Thyroid gland (tissue), 4 donors: ENCODE data around the gene FBXL13. TPM values are rescaled to one million over a fixed set of nuclear protein-coding genes. Genes with fewer than 3 reads are reported as not detected.
"Not testable (repeated sequence)": the region's sequence is repeated elsewhere in the genome, so short reads cannot be mapped to it uniquely, and the experiment has no call there.

ENCODE experiments used
- DNase-seq, 2 donors: peaks; one replicate each; pipeline ENCODE4 v3.0.0-alpha.2; 2019
- H3K27ac ChIP-seq, 3 donors: fragments of 200-600 bp; sonication (generic); 1 replicate in 2 of 3; 2 replicates in 1 of 3; pipeline ENCODE4 v1.5.1; 2016 to 2019; ENCODE audit warnings: mild to moderate bottlenecking in 1 of 3, moderate library complexity in 1 of 3
- H3K27me3 ChIP-seq: fragments of 200-600 bp; sonication (generic); one replicate; pipeline ENCODE4 v1.5.1; 2019
- H3K36me3 ChIP-seq, 2 donors: fragments of 200-600 bp; sonication (generic); one replicate each; pipeline ENCODE4 v1.5.1; 2016 to 2019
- H3K4me1 ChIP-seq, 2 donors: fragments of 200-600 bp; sonication (generic); one replicate each; pipeline ENCODE4 v1.5.1; 2017 to 2019
- H3K4me3 ChIP-seq, 3 donors: fragments of 200-600 bp; sonication (generic); replicated peaks in 1 of 3; 1 replicate in 2 of 3; 2 replicates in 1 of 3; pipeline ENCODE4 v1.5.1; 2016; ENCODE audit warnings: mild to moderate bottlenecking in 1 of 3
- H3K9me3 ChIP-seq: fragments of 200-600 bp; sonication (generic); one replicate; pipeline ENCODE4 v1.5.1; 2017
- CTCF ChIP-seq, 6 experiments: fragments of 200-600 bp in 3 of 6; fragments of 450-650 bp in 3 of 6; sonication (generic) in 3 of 6; IDR thresholded peaks; one replicate each; pipeline ENCODE4 v1.5.1; 2016 to 2019; ENCODE audit warnings: antibody characterized with exemption in 6 of 6, mild to moderate bottlenecking in 2 of 6, inconsistent platforms in 1 of 6, moderate library complexity in 1 of 6
- POLR2A ChIP-seq, 2 donors: fragments of 450-650 bp; IDR thresholded peaks; one replicate each; pipeline ENCODE4 v1.6.1; 2017; ENCODE audit warnings: antibody characterized with exemption in 2 of 2, mild to moderate bottlenecking in 2 of 2, moderate library complexity in 1 of 2
- WGBS, 2 donors: methylation state at CpG; one replicate each; pipeline ENCODE4 v1.1.5; 2017; 5-methylcytosine and 5-hydroxymethylcytosine counted together
- intact Hi-C: fragments of 100-400 bp; cut with DNase I; formaldehyde crosslinking; loops from one replicate; pipeline ENCODE4 v1.15.1; 2023
- total RNA-seq, 4 donors: library from RNA; depleted of rRNA; stranded (reverse); fragments of >200 nt; gene quantifications; one replicate each; pipeline ENCODE4 v1.2.3, GENCODE V29; 2016

Gene FBXL13
- total RNA-seq, 4 donors from 2014 or later: 4.2 to 9.6 (median 5.0) TPM

GRCh38 chr7:103097041-103097440 is 22.4 kb upstream of the FBXL13 start:
- H3K4me1 ChIP-seq: no peaks in the 10 kb centered on the region
- intact Hi-C loops: no loop called here
- TF ChIP-seq POLR2A (IDR thresholded peaks at IDR 0.05) (no peak), CTCF (IDR thresholded peaks at IDR 0.05) (no peak)
- no peak overlapping the region for H3K4me3 ChIP-seq
- H3K27me3 ChIP-seq: no peaks in the 10 kb centered on the region
- 96% methylated on average over 2 of the region's 2 CpGs for WGBS, 2 donors
- no peaks in the 10 kb centered on the region for H3K36me3 ChIP-seq
- H3K9me3 ChIP-seq: no peaks in the 10 kb centered on the region
- no peak overlapping the region for H3K27ac ChIP-seq
- DNase-seq: no peak

GRCh38 chr7:103095558-103095957 is 21.0 kb upstream of the FBXL13 start:
- H3K36me3 ChIP-seq, DNase-seq, H3K27ac ChIP-seq, intact Hi-C loops, H3K4me3 ChIP-seq, H3K27me3 ChIP-seq, H3K9me3 ChIP-seq, H3K4me1 ChIP-seq: not testable (repeated sequence)
- WGBS, 2 donors: 99 to 100% methylated on average over 2 of the region's 2 CpGs

- TF ChIP-seq CTCF (IDR thresholded peaks at IDR 0.05) (no peak), POLR2A (IDR thresholded peaks at IDR 0.05) (no peak)
- Histone ChIP-seq H3K4me3 (no peak overlapping the region), H3K4me1 (no peaks in the 10 kb centered on the region), H3K27ac (no peak overlapping the region), H3K9me3 (no peaks in the 10 kb centered on the region), H3K36me3 (no peaks in the 10 kb centered on the region), H3K27me3 (no peaks in the 10 kb centered on the region)
- intact Hi-C loops: no loop called here
- WGBS, 2 donors: 52 to 56% methylated on average over 3 of the region's 3 CpGs
- DNase-seq: no peak
Measured at GRCh38 chr7:103094102-103094501, 19.5 kb upstream of the FBXL13 start.

GRCh38 chr7:103093429-103093828 is 18.8 kb upstream of the FBXL13 start:
- intact Hi-C loops: no loop called here
- WGBS, 2 donors: 58 to 69% methylated on average over 1 of the region's 1 CpG
- no peak for DNase-seq
- TF ChIP-seq CTCF (IDR thresholded peaks at IDR 0.05) (no peak), POLR2A (IDR thresholded peaks at IDR 0.05) (no peak)
- H3K9me3 ChIP-seq: no peaks in the 10 kb centered on the region
- H3K4me3 ChIP-seq: no peak overlapping the region
- H3K27ac ChIP-seq: no peak overlapping the region
- H3K27me3 ChIP-seq: no peaks in the 10 kb centered on the region
- no peaks in the 10 kb centered on the region for H3K4me1 ChIP-seq
- no peaks in the 10 kb centered on the region for H3K36me3 ChIP-seq

GRCh38 chr7:103092321-103092720 is 17.7 kb upstream of the FBXL13 start:
- DNase-seq, H3K27ac ChIP-seq, H3K4me1 ChIP-seq, intact Hi-C loops, H3K27me3 ChIP-seq, H3K36me3 ChIP-seq, H3K9me3 ChIP-seq, H3K4me3 ChIP-seq: not testable (repeated sequence)
- 70% methylated on average over 4 of the region's 4 CpGs for WGBS, 2 donors

- Histone ChIP-seq H3K27ac (no peak overlapping the region), H3K9me3 (no peaks in the 10 kb centered on the region), H3K36me3 (peaks cover 6 to 7% of the 10 kb centered on the region in 2 donors), H3K4me3 (no peak overlapping the region), H3K27me3 (no peaks in the 10 kb centered on the region), H3K4me1 (no peaks in the 10 kb centered on the region)
- DNase-seq: no peak
- 92 to 96% methylated on average over 3 of the region's 3 CpGs for WGBS, 2 donors
- TF ChIP-seq POLR2A (IDR thresholded peaks at IDR 0.05) (no peak), CTCF (IDR thresholded peaks at IDR 0.05) (no peak)
- intact Hi-C loops: no loop called here
Measured at GRCh38 chr7:103083210-103083609, 8.6 kb upstream of the FBXL13 start.
